SK-N-SH (cell line): Measurements from ENCODE around the gene RPS10.

Experiments used
- CTCF ChIP-seq: fragments of 200-600 bp; sonication (generic); IDR thresholded peaks from 2 replicates; pipeline ENCODE4 v1.6.1; 2017; ENCODE audit warnings: antibody characterized with exemption, mild to moderate bottlenecking, moderate library complexity
- EP300 ChIP-seq, 2 experiments: IDR thresholded peaks; 2 replicates each; pipeline versions ENCODE4 v1.4.0 to v1.6.1; 2012; ENCODE audit warnings: borderline replicate concordance in 1 of 2, low read depth in 1 of 2, low read length in 1 of 2
- NFIC ChIP-seq: IDR thresholded peaks from 2 replicates; pipeline ENCODE4 v1.4.0; 2012; ENCODE audit warnings: borderline replicate concordance
- POLR2AphosphoS5 ChIP-seq: IDR thresholded peaks from 2 replicates; pipeline ENCODE4 v1.6.1; 2012; ENCODE audit warnings: low read depth, low read length
- TEAD4 ChIP-seq: IDR thresholded peaks from 2 replicates; pipeline ENCODE4 v1.4.0; 2012; ENCODE audit warnings: mild to moderate bottlenecking, borderline replicate concordance; ENCODE audit not compliant: insufficient read depth
- YY1 ChIP-seq: IDR thresholded peaks from 2 replicates; pipeline ENCODE4 v1.4.0; 2012; ENCODE audit warnings: low read depth, mild to moderate bottlenecking

DNA sequence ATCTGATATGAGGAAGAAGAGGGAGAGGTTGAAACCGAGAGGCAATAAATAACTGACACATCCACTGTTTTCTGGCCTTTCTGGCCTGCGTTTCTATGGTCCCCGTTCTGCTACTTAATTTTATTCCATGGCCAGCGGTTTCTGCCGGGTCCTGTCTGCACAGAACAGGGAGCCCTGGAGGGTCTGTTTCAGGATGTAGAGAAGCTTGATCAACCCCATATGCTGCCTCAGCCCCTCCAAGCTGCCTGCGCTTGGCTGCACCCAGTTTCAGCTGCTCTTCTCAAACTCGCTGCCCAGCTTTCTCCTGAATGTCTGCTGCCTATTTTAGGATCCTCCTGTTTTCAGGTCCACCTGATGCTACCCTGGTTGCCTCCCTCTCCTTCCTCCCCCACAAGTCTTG is 21.5 kb upstream of the RPS10 start:
- TF ChIP-seq NFIC (no peak), CTCF (no peak), EP300 (IDR thresholded peaks at IDR 0.05; ENCODE audit: borderline replicate concordance in 1 of 2, low read depth in 1 of 2, low read length in 1 of 2) (no peak), POLR2AphosphoS5 (no peak), TEAD4 (no peak), YY1 (no peak)
